GM06990 (cell line): Measurements from ENCODE around the gene BNC2.

ENCODE experiments used
- DNase-seq: peaks from one replicate; pipeline ENCODE4 v3.0.0-alpha.2; 2011; ENCODE audit not compliant: insufficient read length; ENCODE audit errors: extremely low read depth
- H3K27me3 ChIP-seq: replicated peaks from 2 replicates; pipeline ENCODE4 v1.6.0; 2011; ENCODE audit warnings: low read length; ENCODE audit not compliant: control insufficient read depth, insufficient read depth
- H3K36me3 ChIP-seq: 2 replicates; pipeline ENCODE4 v1.5.1; 2011; ENCODE audit warnings: low read length; ENCODE audit not compliant: control insufficient read depth, insufficient read depth
- H3K4me3 ChIP-seq: replicated peaks from 2 replicates; pipeline ENCODE4 v1.5.1; 2011; ENCODE audit warnings: low read depth, mild to moderate bottlenecking, control low read depth, low read length
- TF ChIP-seq, protein P1 (sequence below): IDR thresholded peaks from 2 replicates; pipeline ENCODE4 v1.5.1; 2011; ENCODE audit warnings: low read length, control low read depth, mild to moderate bottlenecking, inconsistent platforms; ENCODE audit not compliant: insufficient read depth, poor library complexity, severe bottlenecking

The BNC2 gene

GRCh38 chr9:16625161-16625631 lies 245.3 kb downstream of the BNC2 start:
- Histone ChIP-seq H3K27me3 (no peaks in the 10 kb centered on the region), H3K4me3 (no peak overlapping the region), H3K36me3 (no peaks in the 10 kb centered on the region)
- DNase-seq = no peak
- TF ChIP-seq, protein P1, sequence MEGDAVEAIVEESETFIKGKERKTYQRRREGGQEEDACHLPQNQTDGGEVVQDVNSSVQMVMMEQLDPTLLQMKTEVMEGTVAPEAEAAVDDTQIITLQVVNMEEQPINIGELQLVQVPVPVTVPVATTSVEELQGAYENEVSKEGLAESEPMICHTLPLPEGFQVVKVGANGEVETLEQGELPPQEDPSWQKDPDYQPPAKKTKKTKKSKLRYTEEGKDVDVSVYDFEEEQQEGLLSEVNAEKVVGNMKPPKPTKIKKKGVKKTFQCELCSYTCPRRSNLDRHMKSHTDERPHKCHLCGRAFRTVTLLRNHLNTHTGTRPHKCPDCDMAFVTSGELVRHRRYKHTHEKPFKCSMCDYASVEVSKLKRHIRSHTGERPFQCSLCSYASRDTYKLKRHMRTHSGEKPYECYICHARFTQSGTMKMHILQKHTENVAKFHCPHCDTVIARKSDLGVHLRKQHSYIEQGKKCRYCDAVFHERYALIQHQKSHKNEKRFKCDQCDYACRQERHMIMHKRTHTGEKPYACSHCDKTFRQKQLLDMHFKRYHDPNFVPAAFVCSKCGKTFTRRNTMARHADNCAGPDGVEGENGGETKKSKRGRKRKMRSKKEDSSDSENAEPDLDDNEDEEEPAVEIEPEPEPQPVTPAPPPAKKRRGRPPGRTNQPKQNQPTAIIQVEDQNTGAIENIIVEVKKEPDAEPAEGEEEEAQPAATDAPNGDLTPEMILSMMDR = no peak

DNA sequence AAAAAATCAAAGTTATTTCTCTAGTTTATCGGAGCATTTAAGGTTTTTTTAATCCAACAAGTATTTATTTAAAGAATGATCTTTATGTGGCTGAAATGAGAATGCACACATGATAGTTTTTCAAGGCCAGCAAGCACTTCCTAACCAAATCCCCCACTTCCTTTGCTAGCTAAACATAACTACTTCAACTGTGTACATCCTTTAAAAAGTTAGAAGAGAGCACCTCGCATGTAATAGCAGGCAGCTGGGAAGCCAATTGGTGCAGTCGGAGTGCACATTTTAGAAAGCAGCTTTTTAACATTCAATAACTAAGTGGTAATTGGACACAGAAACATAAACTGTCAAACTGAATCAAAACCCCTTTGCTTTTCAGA lies 245.7 kb downstream of the BNC2 start:
- Histone ChIP-seq H3K36me3 (no peaks in the 10 kb centered on the region), H3K27me3 (no peaks in the 10 kb centered on the region), H3K4me3 (no peak overlapping the region)
- DNase-seq = no peak
- TF ChIP-seq, protein P1 = no peak

DNA sequence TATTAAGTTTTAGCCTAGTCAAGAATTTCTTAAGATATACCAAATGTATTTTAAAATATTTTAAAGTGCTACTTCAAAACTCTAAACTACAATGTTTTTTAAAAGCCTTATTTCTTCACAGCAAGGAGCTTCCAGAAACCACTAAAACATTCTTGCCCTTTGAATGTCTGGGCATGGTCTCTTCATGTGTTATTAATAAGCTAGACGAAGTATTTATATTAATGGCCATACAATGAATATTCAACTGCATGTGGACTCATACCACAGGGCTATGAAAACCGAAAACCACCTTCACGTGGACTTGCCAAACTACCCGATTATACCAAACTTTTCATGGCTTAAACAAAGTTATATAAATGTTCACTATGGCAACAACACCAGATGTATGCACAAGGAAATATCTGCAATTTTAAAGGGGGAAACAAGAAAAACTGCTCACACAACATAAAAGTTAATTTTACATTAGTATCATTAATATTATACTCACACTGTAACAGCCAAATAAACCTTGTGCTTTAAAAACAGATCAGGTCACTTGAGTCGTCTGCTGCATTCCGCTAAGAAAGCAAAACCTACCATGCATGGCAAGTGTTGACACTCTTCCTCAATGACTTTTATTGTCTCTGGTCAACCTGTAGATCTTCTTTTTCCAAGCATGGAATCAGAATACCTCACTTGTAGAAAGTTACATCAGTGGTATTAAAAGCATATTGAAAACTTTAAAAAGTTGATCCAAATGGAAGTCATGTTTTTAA lies 246.3 kb downstream of the BNC2 start:
- TF ChIP-seq, protein P1 = no peak
- H3K4me3 ChIP-seq = no peak overlapping the region
- no peaks in the 10 kb centered on the region for H3K27me3 ChIP-seq
- no peak for DNase-seq
- H3K36me3 ChIP-seq = no peaks in the 10 kb centered on the region

DNA sequence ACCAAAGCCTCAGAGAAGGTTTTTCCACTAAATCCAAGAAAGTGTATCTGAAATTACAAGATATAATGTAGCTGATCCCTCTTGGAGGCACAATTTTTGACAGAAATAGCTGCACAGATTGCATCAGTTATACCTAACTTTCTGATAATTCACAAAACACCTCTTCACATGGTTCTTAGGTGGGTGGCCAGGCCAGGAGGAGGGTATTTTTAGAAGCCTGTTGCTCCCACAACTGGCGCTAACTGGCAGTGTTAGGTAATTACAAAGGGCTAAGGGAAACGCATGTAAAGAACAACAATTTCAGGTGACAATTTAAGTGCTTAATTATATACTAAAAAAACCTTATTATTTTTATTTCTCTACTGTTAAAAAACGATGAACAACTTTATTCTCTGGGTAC lies 247.9 kb downstream of the BNC2 start:
- no peaks in the 10 kb centered on the region for H3K36me3 ChIP-seq
- no peak overlapping the region for H3K4me3 ChIP-seq
- TF ChIP-seq, protein P1 = no peak
- no peak for DNase-seq
- H3K27me3 ChIP-seq = no peaks in the 10 kb centered on the region

- Histone ChIP-seq H3K27me3 (no peaks in the 10 kb centered on the region), H3K4me3 (no peak overlapping the region), H3K36me3 (no peaks in the 10 kb centered on the region)
- DNase-seq = no peak
- TF ChIP-seq, protein P1 = no peak
Measured at GRCh38 chr9:16619914-16620520, 250.5 kb downstream of the BNC2 start.
